OCI-LY1 (cell line): Measurements from ENCODE around the gene PTMS.

Experiments
- H2AFZ ChIP-seq: fragments of 200-600 bp; sonication (generic), shearing (Covaris generic); 2 replicates; pipeline ENCODE4 v1.6.0; 2014; ENCODE audit warnings: antibody characterized with exemption, mild to moderate bottlenecking, low read length
- H3F3A ChIP-seq: fragments of 200-600 bp; sonication (generic), shearing (Covaris generic); 2 replicates; pipeline ENCODE4 v1.6.0; 2014; ENCODE audit warnings: mild to moderate bottlenecking, antibody characterized with exemption, low read length, moderate library complexity; ENCODE audit not compliant: insufficient read depth
- H3K27ac ChIP-seq: fragments of 200-600 bp; sonication (generic); 2 replicates; pipeline ENCODE4 v1.5.1; 2014; ENCODE audit warnings: low read length, mixed run types, mild to moderate bottlenecking, low read depth; ENCODE audit not compliant: poor library complexity, severe bottlenecking
- H3K27me3 ChIP-seq: fragments of 200-600 bp; sonication (generic); 2 replicates; pipeline ENCODE4 v1.6.0; 2014; ENCODE audit warnings: antibody characterized with exemption, mild to moderate bottlenecking, low read length, moderate library complexity; ENCODE audit not compliant: insufficient read depth
- H3K36me3 ChIP-seq: fragments of 200-600 bp; sonication (generic); 2 replicates; pipeline ENCODE4 v1.6.1; 2014; ENCODE audit warnings: mild to moderate bottlenecking, antibody characterized with exemption, low read length, moderate library complexity, mixed read lengths; ENCODE audit not compliant: insufficient read depth
- H3K4me1 ChIP-seq: fragments of 200-600 bp; sonication (generic); 2 replicates; pipeline ENCODE4 v1.5.1; 2014; ENCODE audit warnings: mild to moderate bottlenecking, low read length, moderate library complexity; ENCODE audit not compliant: insufficient read depth, severe bottlenecking
- H3K4me2 ChIP-seq: fragments of 200-600 bp; sonication (generic), shearing (Covaris generic); 2 replicates; pipeline ENCODE4 v1.6.1; 2014; ENCODE audit warnings: low read length
- H3K4me3 ChIP-seq: fragments of 200-600 bp; sonication (generic); 2 replicates; pipeline ENCODE4 v1.5.1; 2014; ENCODE audit warnings: low read length, low read depth, mild to moderate bottlenecking, mixed read lengths; ENCODE audit not compliant: poor library complexity, severe bottlenecking
- H3K79me2 ChIP-seq: fragments of 200-600 bp; shearing (Covaris generic); 2 replicates; pipeline ENCODE4 v1.6.1; 2016; ENCODE audit warnings: mixed run types, low read length, mixed read lengths; ENCODE audit not compliant: insufficient read depth
- H3K9ac ChIP-seq: fragments of 200-600 bp; sonication (generic), shearing (Covaris generic); 2 replicates; pipeline ENCODE4 v1.6.1; 2014; ENCODE audit warnings: mild to moderate bottlenecking, low read length, mixed read lengths
- H3K9me2 ChIP-seq: fragments of 200-600 bp; sonication (generic), shearing (Covaris generic); 2 replicates; pipeline ENCODE4 v1.6.1; 2014; ENCODE audit warnings: low read depth, mild to moderate bottlenecking, low read length, mixed read lengths
- H3K9me3 ChIP-seq: fragments of 200-600 bp; shearing (Covaris generic); 2 replicates; pipeline ENCODE4 v1.6.1; 2014; ENCODE audit warnings: low read length, mixed read lengths
- H4K20me1 ChIP-seq: fragments of 200-600 bp; sonication (generic), shearing (Covaris generic); 2 replicates; pipeline ENCODE4 v1.6.0; 2016; ENCODE audit warnings: mild to moderate bottlenecking, low read length; ENCODE audit not compliant: insufficient read depth
- CTCF ChIP-seq: fragments of 200-600 bp; sonication (generic), shearing (Covaris generic); IDR thresholded peaks from 2 replicates; pipeline ENCODE4 v1.5.1; 2017; ENCODE audit warnings: mild to moderate bottlenecking, antibody characterized with exemption, low read length, moderate library complexity, mixed read lengths
- EZH2 ChIP-seq: fragments of 200-600 bp; sonication (generic), shearing (Covaris generic); IDR thresholded peaks from 2 replicates; pipeline ENCODE4 v1.8.0; 2017; ENCODE audit warnings: borderline replicate concordance, mixed run types, mild to moderate bottlenecking, antibody characterized with exemption, low read length, moderate library complexity, mixed read lengths

Gene PTMS

GRCh38 chr12:6765634-6766581, at the start of gene PTMS:
TSS of gene PTMS (plus strand) at chr12:6766363. CDS start at chr12:6766706, 343 bp downstream.
- H3K36me3 ChIP-seq, result no peaks in the 10 kb centered on the region
- H2AFZ ChIP-seq, result no peak within 1 kb of the TSS
- H3K79me2 ChIP-seq, result no peaks in the 10 kb centered on the region
- H3K27ac ChIP-seq, result no peak within 1 kb of the TSS
- peak within 1 kb of the TSS; percentile 78 for H3K4me2 ChIP-seq
- H3K9me2 ChIP-seq, result no peaks in the 10 kb centered on the region
- no peaks in the 10 kb centered on the region for H3K9me3 ChIP-seq
- H3K4me3 ChIP-seq, result peak within 1 kb of the TSS; percentile 67
- H3K4me1 ChIP-seq, result peaks cover 35% of the 10 kb centered on the region
- TF ChIP-seq EZH2, result no peak
- no peak for TF ChIP-seq CTCF
- H3K27me3 ChIP-seq, result no peaks in the 10 kb centered on the region; the same call in 1 of the 2 replicates
- peak within 1 kb of the TSS; percentile 59 for H3K9ac ChIP-seq
- H4K20me1 ChIP-seq, result no peaks in the 10 kb centered on the region
- H3F3A ChIP-seq, result no peaks in the 10 kb centered on the region

- H3K4me2 ChIP-seq, result no peak overlapping the region
- no peaks in the 10 kb centered on the region for H3K36me3 ChIP-seq
- H3K4me1 ChIP-seq, result peaks cover 12% of the 10 kb centered on the region
- H3K27me3 ChIP-seq, result no peaks in the 10 kb centered on the region
- no peak overlapping the region for H3K27ac ChIP-seq
- H2AFZ ChIP-seq, result no peak overlapping the region
- H4K20me1 ChIP-seq, result no peaks in the 10 kb centered on the region
- no peak for TF ChIP-seq EZH2
- no peak for TF ChIP-seq CTCF
- no peaks in the 10 kb centered on the region for H3F3A ChIP-seq
- H3K4me3 ChIP-seq, result no peak overlapping the region
- H3K79me2 ChIP-seq, result no peaks in the 10 kb centered on the region
- H3K9me2 ChIP-seq, result no peaks in the 10 kb centered on the region
- no peak overlapping the region for H3K9ac ChIP-seq
- H3K9me3 ChIP-seq, result no peaks in the 10 kb centered on the region
Measured at GRCh38 chr12:6716874-6717437, 49.2 kb upstream of the PTMS start.

- Histone ChIP-seq H3K4me2 (peak overlapping the region; percentile 89), H3F3A (peaks cover 7% of the 10 kb centered on the region; the same call in 1 of the 2 replicates), H2AFZ (no peak overlapping the region), H3K4me1 (peaks cover 37% of the 10 kb centered on the region), H3K27ac (peak overlapping the region; percentile 76), H3K9me3 (no peaks in the 10 kb centered on the region), H3K9ac (peak overlapping the region; percentile 87), H3K4me3 (peak overlapping the region; percentile 69), H3K27me3 (no peaks in the 10 kb centered on the region), H4K20me1 (no peaks in the 10 kb centered on the region), H3K79me2 (no peaks in the 10 kb centered on the region), H3K9me2 (no peaks in the 10 kb centered on the region), H3K36me3 (no peaks in the 10 kb centered on the region)
- TF ChIP-seq EZH2, result no peak
Measured at GRCh38 chr12:6722863-6723262, 43.3 kb upstream of the PTMS start.
